ENCODE data around the gene EXOC6.

Gene EXOC6

DNA sequence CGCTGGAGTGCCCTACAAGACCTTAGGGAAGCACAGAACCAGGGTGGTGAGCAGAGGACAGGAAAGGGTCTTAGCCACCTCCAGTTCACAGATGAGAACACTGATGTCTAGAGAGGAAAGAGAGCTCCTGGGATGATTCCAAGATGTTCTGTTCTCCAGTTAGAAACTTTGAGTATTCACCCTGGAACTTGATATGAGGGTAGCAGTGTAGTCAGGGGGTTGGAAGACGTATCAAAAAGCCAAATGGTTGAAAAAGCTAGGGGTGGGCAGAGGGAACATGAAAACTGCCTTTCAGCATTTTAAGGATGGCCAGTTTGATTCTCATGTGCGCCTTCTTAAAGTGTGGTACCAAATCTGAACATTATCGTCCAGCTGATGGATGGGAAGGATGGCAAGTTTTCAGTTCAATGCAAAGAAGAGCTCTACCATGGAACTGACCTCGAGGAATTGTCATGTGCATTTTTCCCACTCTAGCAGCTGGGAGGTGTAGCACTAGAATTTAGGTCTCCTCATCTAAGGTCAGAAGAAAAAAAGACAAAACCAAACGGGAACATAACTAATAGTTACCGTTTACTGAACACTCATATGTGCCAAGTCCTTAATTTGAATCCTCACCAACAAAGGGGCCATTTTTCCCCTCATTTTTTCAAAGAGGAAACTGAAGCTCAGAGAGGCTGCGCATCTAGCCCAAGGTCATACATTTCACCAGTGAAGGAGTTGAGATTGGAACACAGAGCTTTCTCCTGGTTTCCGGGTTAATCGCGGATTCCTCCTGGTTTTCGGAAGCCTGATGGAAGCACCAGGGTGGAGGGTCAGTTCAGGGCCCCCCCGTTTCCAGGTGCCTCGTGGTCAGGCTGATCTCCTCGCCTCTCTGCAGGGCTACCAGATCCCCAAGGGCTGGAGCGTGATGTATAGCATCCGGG is 219.4 kb downstream of the EXOC6 start:
- TF ChIP-seq, protein P1, sequence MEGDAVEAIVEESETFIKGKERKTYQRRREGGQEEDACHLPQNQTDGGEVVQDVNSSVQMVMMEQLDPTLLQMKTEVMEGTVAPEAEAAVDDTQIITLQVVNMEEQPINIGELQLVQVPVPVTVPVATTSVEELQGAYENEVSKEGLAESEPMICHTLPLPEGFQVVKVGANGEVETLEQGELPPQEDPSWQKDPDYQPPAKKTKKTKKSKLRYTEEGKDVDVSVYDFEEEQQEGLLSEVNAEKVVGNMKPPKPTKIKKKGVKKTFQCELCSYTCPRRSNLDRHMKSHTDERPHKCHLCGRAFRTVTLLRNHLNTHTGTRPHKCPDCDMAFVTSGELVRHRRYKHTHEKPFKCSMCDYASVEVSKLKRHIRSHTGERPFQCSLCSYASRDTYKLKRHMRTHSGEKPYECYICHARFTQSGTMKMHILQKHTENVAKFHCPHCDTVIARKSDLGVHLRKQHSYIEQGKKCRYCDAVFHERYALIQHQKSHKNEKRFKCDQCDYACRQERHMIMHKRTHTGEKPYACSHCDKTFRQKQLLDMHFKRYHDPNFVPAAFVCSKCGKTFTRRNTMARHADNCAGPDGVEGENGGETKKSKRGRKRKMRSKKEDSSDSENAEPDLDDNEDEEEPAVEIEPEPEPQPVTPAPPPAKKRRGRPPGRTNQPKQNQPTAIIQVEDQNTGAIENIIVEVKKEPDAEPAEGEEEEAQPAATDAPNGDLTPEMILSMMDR (conservative IDR thresholded peaks at IDR 0.05; ENCODE audit: low read length) = no peak
- no peak for DNase-seq (ENCODE audit: low read depth)
- no peak overlapping the region for H3K4me3 ChIP-seq (ENCODE audit: low read length)

DNA sequence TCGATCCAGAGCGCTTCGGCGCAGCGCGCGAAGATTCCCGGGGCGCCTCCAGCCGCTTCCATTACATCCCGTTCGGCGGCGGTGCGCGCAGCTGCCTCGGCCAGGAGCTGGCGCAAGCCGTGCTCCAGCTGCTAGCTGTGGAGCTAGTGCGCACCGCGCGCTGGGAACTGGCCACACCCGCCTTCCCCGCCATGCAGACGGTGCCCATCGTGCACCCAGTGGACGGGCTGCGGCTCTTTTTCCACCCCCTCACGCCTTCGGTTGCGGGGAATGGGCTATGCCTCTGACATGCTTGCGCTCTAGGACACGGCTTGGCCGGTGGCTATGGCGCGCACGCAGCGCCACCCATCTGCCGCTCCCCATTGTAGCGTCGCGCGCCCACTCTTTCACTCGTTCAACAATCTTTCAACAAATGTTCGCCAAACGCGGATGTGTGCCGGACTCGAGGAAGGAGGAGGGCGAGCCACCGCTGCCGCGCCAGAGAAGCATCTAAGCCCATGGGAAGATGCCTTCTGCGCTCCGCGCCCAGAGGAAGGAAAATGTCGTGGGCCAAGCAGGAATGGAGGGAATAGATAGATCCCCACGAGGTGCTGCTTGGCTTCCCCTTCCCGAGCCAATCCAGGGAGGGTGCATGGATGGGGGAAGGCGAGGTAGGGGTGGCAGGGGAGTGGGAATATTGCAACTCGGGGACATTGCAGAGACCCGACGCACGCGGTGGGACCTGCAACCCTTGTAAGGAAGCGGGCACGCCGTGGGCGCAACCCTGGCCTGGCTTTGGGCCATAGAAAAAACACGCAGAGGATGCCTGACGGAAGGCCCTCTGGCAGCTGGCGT is 220.3 kb downstream of the EXOC6 start:
- TF ChIP-seq, protein P1 (conservative IDR thresholded peaks at IDR 0.05; ENCODE audit: low read length) = no peak
- DNase-seq (ENCODE audit: low read depth) = peak; percentile 30
- no peak overlapping the region for H3K4me3 ChIP-seq (ENCODE audit: low read length)

DNA sequence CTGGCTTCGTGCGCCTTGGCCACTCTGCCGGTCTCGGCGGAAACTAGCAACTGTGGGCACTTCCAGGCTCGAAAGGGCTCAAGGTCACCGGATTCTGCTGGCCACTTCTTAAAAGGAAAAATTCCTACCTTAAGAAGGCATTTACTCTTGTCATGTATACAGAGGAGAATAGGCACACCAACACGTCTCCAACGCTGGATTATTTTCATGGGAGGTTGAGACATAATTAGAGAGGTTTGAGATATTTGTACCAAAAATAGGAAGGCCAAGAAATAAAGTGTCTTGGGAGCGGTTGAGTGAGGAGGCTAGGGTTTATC is 220.9 kb downstream of the EXOC6 start:
- DNase-seq (ENCODE audit: low read depth) = no peak
- TF ChIP-seq, protein P1 (conservative IDR thresholded peaks at IDR 0.05; ENCODE audit: low read length) = no peak
- no peak overlapping the region for H3K4me3 ChIP-seq (ENCODE audit: low read length)

DNA sequence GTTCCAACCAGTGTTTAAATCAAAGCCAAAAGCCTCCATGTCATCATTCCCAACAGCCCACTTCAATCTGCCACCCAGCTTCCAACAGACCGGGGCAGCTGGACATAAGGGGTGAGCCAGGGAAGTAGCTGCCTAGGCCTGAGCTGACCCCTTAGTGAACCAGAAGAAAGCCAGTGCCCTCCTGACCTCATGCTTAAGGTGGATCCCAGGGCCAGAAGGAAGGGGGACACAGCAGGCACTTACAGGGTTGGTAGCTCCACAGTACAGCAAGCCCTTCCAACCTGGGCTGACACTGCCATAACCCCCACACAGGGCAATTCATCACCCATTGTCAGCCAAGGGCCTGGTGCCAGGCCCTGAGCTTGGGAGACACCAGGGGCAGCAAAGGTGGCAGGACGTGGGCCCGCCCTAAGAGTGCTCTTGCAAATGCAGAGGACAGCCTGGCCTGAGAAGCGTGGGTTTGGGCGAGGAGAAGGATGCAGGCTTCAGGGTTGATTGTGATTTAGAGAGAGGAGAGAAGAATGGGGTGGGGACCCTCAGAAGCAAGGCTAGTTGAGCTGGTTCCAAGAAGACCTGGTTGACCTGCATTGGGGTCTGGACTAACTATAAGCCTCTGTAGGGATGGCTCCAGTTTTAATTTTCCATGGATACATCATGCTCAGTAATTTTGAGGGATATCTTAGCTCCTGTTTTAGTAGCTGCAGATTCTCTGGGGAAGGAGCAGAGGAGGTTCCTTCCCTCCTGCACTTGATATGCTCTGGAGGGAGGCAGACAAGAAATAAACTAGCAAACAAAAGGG is 222.3 kb downstream of the EXOC6 start:
- DNase-seq (ENCODE audit: low read depth) = no peak
- TF ChIP-seq, protein P1 (conservative IDR thresholded peaks at IDR 0.05; ENCODE audit: low read length) = no peak
- H3K4me3 ChIP-seq (ENCODE audit: low read length) = no peak overlapping the region

DNA sequence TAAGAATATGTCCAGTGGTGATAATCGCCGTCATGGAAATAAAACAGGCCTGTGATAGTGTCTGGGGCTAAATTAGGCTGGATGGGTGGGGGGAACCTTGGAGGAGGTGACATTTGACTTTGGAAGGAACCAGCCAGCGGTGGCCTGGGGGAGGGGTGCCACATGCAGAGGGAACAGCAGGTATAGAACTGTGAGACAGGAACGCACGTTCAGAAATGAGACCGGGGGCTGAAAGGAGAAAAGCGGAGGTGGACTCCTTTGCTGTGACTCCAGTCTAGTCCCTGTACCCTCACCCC is 222.8 kb downstream of the EXOC6 start:
- DNase-seq (ENCODE audit: low read depth) = no peak
- H3K4me3 ChIP-seq (ENCODE audit: low read length) = no peak overlapping the region
- TF ChIP-seq, protein P1 (conservative IDR thresholded peaks at IDR 0.05; ENCODE audit: low read length) = no peak

DNA sequence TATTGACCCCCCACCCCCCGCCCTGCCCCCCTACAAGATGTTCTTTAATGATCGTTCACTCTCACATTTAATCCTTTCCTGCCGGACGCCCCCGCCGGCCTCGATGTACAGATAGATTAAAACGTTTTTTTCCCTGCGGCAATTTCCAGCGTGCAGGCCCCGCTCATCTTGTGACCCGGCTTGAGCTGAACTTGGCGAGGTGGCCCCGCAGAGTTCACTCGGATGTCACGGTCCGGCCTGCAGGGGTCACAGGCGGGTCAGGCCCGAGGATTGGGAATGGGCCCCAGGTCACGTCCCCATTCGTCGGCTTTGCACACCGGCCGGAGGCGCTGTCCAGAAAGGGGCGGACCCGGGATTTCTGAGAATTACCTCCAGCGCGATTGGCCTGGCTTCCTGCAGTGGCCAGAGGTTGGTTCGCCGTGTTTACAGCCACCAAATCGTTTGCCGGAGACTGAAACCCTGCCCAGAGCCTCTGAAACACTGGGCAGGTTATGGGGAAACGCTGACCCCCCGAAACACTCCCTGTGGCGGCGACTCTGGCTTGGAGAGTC is 223.4 kb downstream of the EXOC6 start:
- no peak for DNase-seq (ENCODE audit: low read depth)
- TF ChIP-seq, protein P1 (conservative IDR thresholded peaks at IDR 0.05; ENCODE audit: low read length) = no peak
- peak overlapping the region; percentile 30 for H3K4me3 ChIP-seq (ENCODE audit: low read length)
